ENCODE data around the gene AKR1E2. TPM values are rescaled to one million over a fixed set of nuclear protein-coding genes. Genes with fewer than 3 reads are reported as not detected.

The AKR1E2 gene
- total RNA-seq, 1 experiment from 2014 or later: 4.7 TPM

DNA sequence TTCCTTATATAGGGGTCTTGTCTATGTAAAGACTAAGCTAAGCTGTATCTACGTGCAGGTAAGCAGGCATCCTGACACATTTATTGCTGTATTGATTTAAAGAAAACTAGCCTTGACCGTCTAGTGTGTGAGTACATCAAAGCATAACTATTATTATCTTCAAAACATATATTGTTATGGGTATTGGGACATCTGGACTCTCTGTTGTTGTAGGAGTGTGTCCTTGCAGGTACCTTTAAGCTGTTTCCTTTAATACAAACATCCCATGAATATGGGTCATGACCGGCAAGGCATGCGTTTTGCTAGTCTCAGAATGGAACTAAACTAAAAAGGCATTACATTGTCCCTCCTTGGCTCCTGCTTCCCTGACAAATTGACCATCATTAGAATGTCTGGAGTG lies 35.1 kb upstream of the AKR1E2 start:
- POLR2A ChIA-PET: no interaction called here
- CTCF ChIA-PET: no interaction called here
- Histone ChIP-seq H3K4me1 (ENCODE audit: control insufficient read depth, insufficient read depth, low read length) (no peaks in the 10 kb centered on the region), H3K36me3 (ENCODE audit: control insufficient read depth, insufficient read depth, low read length) (no peaks in the 10 kb centered on the region), H3K27ac (ENCODE audit: low read length) (no peak overlapping the region), H3K9me3 (ENCODE audit: control insufficient read depth, insufficient read depth, low read depth, low read length) (peaks cover 5% of the 10 kb centered on the region; the same call in 1 of the 2 replicates), H3K4me3 (ENCODE audit: low read depth in 2 of 2, low read length in 2 of 2) (no peak overlapping the region), H3K27me3 (ENCODE audit: control insufficient read depth, insufficient read depth, low read length) (no peaks in the 10 kb centered on the region)
- DNase-seq (ENCODE audit: low read depth, low spot score) (no peak), ATAC-seq (no peak)
- no TSS peak for BruUV-seq (replicated peaks)
- no peak for TF ChIP-seq SIN3A (IDR thresholded peaks at IDR 0.05; ENCODE audit: borderline replicate concordance, insufficient read depth, low read depth, low read length)
- TF ChIP-seq CTCF (IDR thresholded peaks at IDR 0.05): no peak
- TF ChIP-seq POLR2AphosphoS5 (IDR thresholded peaks at IDR 0.05; ENCODE audit: low read depth, low read length): no peak
- TF ChIP-seq TCF7L2 (IDR thresholded peaks at IDR 0.05; ENCODE audit: low read depth, low read length): no peak
- no peak for TF ChIP-seq REST (IDR thresholded peaks at IDR 0.05; ENCODE audit: insufficient read depth in 1 of 2, low read depth in 2 of 2, low read length in 1 of 2)
- intact Hi-C loops (cut with micrococcal nuclease; ENCODE audit: unreplicated experiment): no loop called here
- in situ Hi-C loops (cut with HindIII; ENCODE audit: low pct_unique_long_range_greater_than_20kb, low sequenced_read_pairs): no loop called here

GRCh38 chr10:4792381-4792780 lies 33.6 kb upstream of the AKR1E2 start:
- H3K27me3 ChIP-seq (ENCODE audit: control insufficient read depth, insufficient read depth, low read length): no peaks in the 10 kb centered on the region
- H3K4me1 ChIP-seq (ENCODE audit: control insufficient read depth, insufficient read depth, low read length): no peaks in the 10 kb centered on the region
- no peaks in the 10 kb centered on the region for H3K9me3 ChIP-seq (ENCODE audit: control insufficient read depth, insufficient read depth, low read depth, low read length)
- POLR2A ChIA-PET: no interaction called here
- in situ Hi-C loops (cut with HindIII; ENCODE audit: low pct_unique_long_range_greater_than_20kb, low sequenced_read_pairs): no loop called here
- CTCF ChIA-PET: no interaction called here
- DNase-seq (ENCODE audit: low read depth, low spot score) (no peak), ATAC-seq (no peak)
- no peak overlapping the region for H3K27ac ChIP-seq (ENCODE audit: low read length)
- no peaks in the 10 kb centered on the region for H3K36me3 ChIP-seq (ENCODE audit: control insufficient read depth, insufficient read depth, low read length)
- no TSS peak for BruUV-seq (replicated peaks)
- TF ChIP-seq SIN3A (IDR thresholded peaks at IDR 0.05; ENCODE audit: borderline replicate concordance, insufficient read depth, low read depth, low read length): no peak
- intact Hi-C loops (cut with micrococcal nuclease; ENCODE audit: unreplicated experiment): no loop called here
- no peak overlapping the region for H3K4me3 ChIP-seq (ENCODE audit: low read depth in 2 of 2, low read length in 2 of 2)

- TF ChIP-seq SIN3A (IDR thresholded peaks at IDR 0.05; ENCODE audit: borderline replicate concordance, insufficient read depth, low read depth, low read length) (no peak), CTCF (IDR thresholded peaks at IDR 0.05) (no peak), POLR2AphosphoS5 (IDR thresholded peaks at IDR 0.05; ENCODE audit: low read depth, low read length) (no peak), TCF7L2 (IDR thresholded peaks at IDR 0.05; ENCODE audit: low read depth, low read length) (no peak), REST (IDR thresholded peaks at IDR 0.05; ENCODE audit: insufficient read depth in 1 of 2, low read depth in 2 of 2, low read length in 1 of 2) (no peak)
- ATAC-seq (no peak), DNase-seq (ENCODE audit: low read depth, low spot score) (no peak)
- Histone ChIP-seq H3K4me3 (ENCODE audit: low read depth in 2 of 2, low read length in 2 of 2) (no peak overlapping the region), H3K4me1 (ENCODE audit: control insufficient read depth, insufficient read depth, low read length) (no peaks in the 10 kb centered on the region), H3K36me3 (ENCODE audit: control insufficient read depth, insufficient read depth, low read length) (no peaks in the 10 kb centered on the region), H3K27me3 (ENCODE audit: control insufficient read depth, insufficient read depth, low read length) (no peaks in the 10 kb centered on the region), H3K27ac (ENCODE audit: low read length) (no peak overlapping the region), H3K9me3 (ENCODE audit: control insufficient read depth, insufficient read depth, low read depth, low read length) (no peaks in the 10 kb centered on the region)
- CTCF ChIA-PET: no interaction called here
- POLR2A ChIA-PET: no interaction called here
- BruUV-seq (replicated peaks): no TSS peak
- in situ Hi-C loops (cut with HindIII; ENCODE audit: low pct_unique_long_range_greater_than_20kb, low sequenced_read_pairs): no loop called here
- intact Hi-C loops (cut with micrococcal nuclease; ENCODE audit: unreplicated experiment): no loop called here
Measured at GRCh38 chr10:4801405-4801804, 24.6 kb upstream of the AKR1E2 start.
